ENCODE data around the gene RNF220.

RNF220 gene

DNA sequence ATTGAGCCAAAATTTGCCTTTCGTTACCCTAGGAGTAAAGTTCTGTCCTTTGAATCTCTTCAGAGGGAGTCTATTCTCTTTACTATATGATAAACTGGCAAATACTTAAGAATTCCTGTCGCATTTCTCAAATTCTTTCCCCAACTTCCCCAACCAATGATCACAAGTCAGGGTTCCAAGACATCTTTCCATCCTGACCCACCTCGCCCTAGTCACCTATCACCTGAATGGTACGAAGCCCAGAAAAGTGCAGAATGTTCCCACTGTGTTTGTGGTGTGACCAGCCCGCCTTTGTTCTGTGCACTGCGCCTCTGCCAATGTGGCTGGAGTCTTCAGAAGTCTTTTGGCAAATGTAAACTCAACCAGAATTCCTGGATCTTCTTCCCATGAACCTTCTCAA lies 132.5 kb downstream of the RNF220 start:
- Histone ChIP-seq H3K4me2 (ENCODE audit: low read length) (no peak overlapping the region), H3F3A (ENCODE audit: insufficient read depth, low read length) (no peaks in the 10 kb centered on the region), H3K27me3 (ENCODE audit: insufficient read depth, low read length) (peaks cover 5% of the 10 kb centered on the region; the same call in 1 of the 2 replicates), H3K9ac (ENCODE audit: low read length) (no peak overlapping the region), H3K4me3 (ENCODE audit: low read depth, low read length, poor library complexity, severe bottlenecking) (no peak overlapping the region), H4K20me1 (ENCODE audit: insufficient read depth, low read length) (no peaks in the 10 kb centered on the region), H3K79me2 (ENCODE audit: insufficient read depth, low read length) (no peaks in the 10 kb centered on the region), H3K9me3 (ENCODE audit: low read length) (no peaks in the 10 kb centered on the region), H3K4me1 (ENCODE audit: insufficient read depth, low read length, severe bottlenecking) (no peaks in the 10 kb centered on the region), H3K36me3 (ENCODE audit: insufficient read depth, low read length) (no peaks in the 10 kb centered on the region), H2AFZ (ENCODE audit: low read length) (no peak overlapping the region), H3K9me2 (ENCODE audit: low read depth, low read length) (no peaks in the 10 kb centered on the region), H3K27ac (ENCODE audit: low read depth, low read length, poor library complexity, severe bottlenecking) (no peak overlapping the region)
- TF ChIP-seq EZH2 (IDR thresholded peaks at IDR 0.05; ENCODE audit: borderline replicate concordance, low read length) (no peak), CTCF (IDR thresholded peaks at IDR 0.05; ENCODE audit: low read length) (no peak)

- no peaks in the 10 kb centered on the region for H3K36me3 ChIP-seq (ENCODE audit: insufficient read depth, low read length)
These were observed 132.9 kb downstream of the RNF220 start for GRCh38 chr1:44537956-44538355.

DNA sequence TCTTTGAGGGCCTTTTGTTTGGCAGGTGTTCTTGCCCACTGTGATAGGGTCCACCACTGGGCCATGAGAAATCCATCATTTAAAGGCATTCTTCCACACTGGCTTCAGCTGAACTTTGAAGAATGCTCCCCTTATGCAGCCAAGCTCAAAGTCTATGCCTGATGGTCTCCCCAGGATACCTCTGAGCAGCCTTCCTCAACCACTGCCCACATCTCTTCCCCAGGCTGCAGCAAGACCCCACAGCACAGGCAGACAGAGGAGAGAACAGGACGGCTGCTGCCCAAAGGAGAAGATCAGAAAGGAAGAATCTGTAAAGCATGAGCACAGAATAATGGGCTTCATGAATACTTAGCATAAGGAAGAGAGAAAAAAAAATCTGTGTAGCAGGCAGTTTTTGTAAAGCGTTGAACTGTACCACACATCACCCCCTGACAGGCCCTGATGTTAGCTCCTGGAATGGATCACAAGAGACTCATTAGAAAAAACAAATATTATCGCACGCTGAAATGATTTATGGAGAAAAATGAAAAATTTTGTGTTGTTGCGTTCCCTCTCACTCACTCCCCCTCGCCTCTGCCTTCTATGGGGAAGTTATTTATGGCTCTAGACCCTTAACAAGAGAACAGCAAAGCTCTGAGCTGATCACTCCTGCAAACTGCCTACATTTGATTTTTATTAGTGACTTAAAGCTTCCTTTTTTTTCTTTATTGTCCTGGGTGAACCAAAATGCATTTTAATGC lies 135.1 kb downstream of the RNF220 start:
- TF ChIP-seq CTCF (IDR thresholded peaks at IDR 0.05; ENCODE audit: low read length) (no peak), EZH2 (IDR thresholded peaks at IDR 0.05; ENCODE audit: borderline replicate concordance, low read length) (no peak)
- Histone ChIP-seq H3K9ac (ENCODE audit: low read length) (no peak overlapping the region), H3K36me3 (ENCODE audit: insufficient read depth, low read length) (no peaks in the 10 kb centered on the region), H3K4me3 (ENCODE audit: low read depth, low read length, poor library complexity, severe bottlenecking) (no peak overlapping the region), H3K27me3 (ENCODE audit: insufficient read depth, low read length) (peaks cover 5% of the 10 kb centered on the region; the same call in 1 of the 2 replicates), H3K4me1 (ENCODE audit: insufficient read depth, low read length, severe bottlenecking) (no peaks in the 10 kb centered on the region), H3K4me2 (ENCODE audit: low read length) (no peak overlapping the region), H3F3A (ENCODE audit: insufficient read depth, low read length) (no peaks in the 10 kb centered on the region), H3K79me2 (ENCODE audit: insufficient read depth, low read length) (no peaks in the 10 kb centered on the region), H3K9me3 (ENCODE audit: low read length) (no peaks in the 10 kb centered on the region), H2AFZ (ENCODE audit: low read length) (no peak overlapping the region), H3K9me2 (ENCODE audit: low read depth, low read length) (no peaks in the 10 kb centered on the region), H3K27ac (ENCODE audit: low read depth, low read length, poor library complexity, severe bottlenecking) (no peak overlapping the region), H4K20me1 (ENCODE audit: insufficient read depth, low read length) (no peaks in the 10 kb centered on the region)

More at GRCh38 chr1:44537956-44538355, 132.9 kb downstream of the RNF220 start:
- Histone ChIP-seq H3K4me3 (ENCODE audit: low read depth, low read length, poor library complexity, severe bottlenecking) (no peak overlapping the region), H3K9ac (ENCODE audit: low read length) (no peak overlapping the region), H3K4me1 (ENCODE audit: insufficient read depth, low read length, severe bottlenecking) (no peaks in the 10 kb centered on the region), H3K27me3 (ENCODE audit: insufficient read depth, low read length) (peaks cover 5% of the 10 kb centered on the region; the same call in 1 of the 2 replicates), H3K79me2 (ENCODE audit: insufficient read depth, low read length) (no peaks in the 10 kb centered on the region), H3K4me2 (ENCODE audit: low read length) (no peak overlapping the region), H3K9me3 (ENCODE audit: low read length) (no peaks in the 10 kb centered on the region), H4K20me1 (ENCODE audit: insufficient read depth, low read length) (no peaks in the 10 kb centered on the region), H3K27ac (ENCODE audit: low read depth, low read length, poor library complexity, severe bottlenecking) (no peak overlapping the region), H3K9me2 (ENCODE audit: low read depth, low read length) (no peaks in the 10 kb centered on the region), H3F3A (ENCODE audit: insufficient read depth, low read length) (no peaks in the 10 kb centered on the region), H2AFZ (ENCODE audit: low read length) (no peak overlapping the region)
- no peak for TF ChIP-seq EZH2 (IDR thresholded peaks at IDR 0.05; ENCODE audit: borderline replicate concordance, low read length)
